ENCODE data around the gene HSPBAP1.

Gene HSPBAP1

GRCh38 chr3:122793568-122794416 is at the start of gene HSPBAP1:
Gene HSPBAP1, minus strand, starts transcription at chr3:122793831. Its CDS starts 151 bp downstream, at chr3:122793680.
- TF ChIP-seq CTCF (IDR thresholded peaks at IDR 0.05; ENCODE audit: low read depth, low read length) = no peak
- in situ Hi-C loops (cut with HindIII; ENCODE audit: low sequenced_read_pairs) = no loop called here
- DNase-seq (ENCODE audit: low read depth, low spot score) = peak; percentile 91
- peak within 1 kb of the TSS; percentile 76 for H3K4me3 ChIP-seq (ENCODE audit: low read depth, low read length)

- DNase-seq (ENCODE audit: low read depth, low spot score) = no peak
- no peak overlapping the region for H3K4me3 ChIP-seq (ENCODE audit: low read depth, low read length)
- no peak for TF ChIP-seq CTCF (IDR thresholded peaks at IDR 0.05; ENCODE audit: low read depth, low read length)
- in situ Hi-C loops (cut with HindIII; ENCODE audit: low sequenced_read_pairs) = no loop called here
Measured at GRCh38 chr3:122835590-122835989, 42.0 kb upstream of the HSPBAP1 start.

GRCh38 chr3:122828281-122828680 is 34.6 kb upstream of the HSPBAP1 start:
- no peak for TF ChIP-seq CTCF (IDR thresholded peaks at IDR 0.05; ENCODE audit: low read depth, low read length)
- DNase-seq (ENCODE audit: low read depth, low spot score) = no peak
- in situ Hi-C loops (cut with HindIII; ENCODE audit: low sequenced_read_pairs) = no loop called here

GRCh38 chr3:122826278-122826677 is 32.6 kb upstream of the HSPBAP1 start:
- no peak for DNase-seq (ENCODE audit: low read depth, low spot score)
- no peak overlapping the region for H3K4me3 ChIP-seq (ENCODE audit: low read depth, low read length)
- TF ChIP-seq CTCF (IDR thresholded peaks at IDR 0.05; ENCODE audit: low read depth, low read length) = no peak
- in situ Hi-C loops (cut with HindIII; ENCODE audit: low sequenced_read_pairs) = no loop called here

More at GRCh38 chr3:122828281-122828680, 34.6 kb upstream of the HSPBAP1 start:
- no peak overlapping the region for H3K4me3 ChIP-seq (ENCODE audit: low read depth, low read length)

- in situ Hi-C loops (cut with HindIII; ENCODE audit: low sequenced_read_pairs) = no loop called here
- no peak for DNase-seq (ENCODE audit: low read depth, low spot score)
- H3K4me3 ChIP-seq (ENCODE audit: low read depth, low read length) = no peak overlapping the region
- TF ChIP-seq CTCF (IDR thresholded peaks at IDR 0.05; ENCODE audit: low read depth, low read length) = no peak
Measured at GRCh38 chr3:122825460-122825859, 31.8 kb upstream of the HSPBAP1 start.

- no peak overlapping the region for H3K4me3 ChIP-seq (ENCODE audit: low read depth, low read length)
- in situ Hi-C loops (cut with HindIII; ENCODE audit: low sequenced_read_pairs) = no loop called here
- no peak for TF ChIP-seq CTCF (IDR thresholded peaks at IDR 0.05; ENCODE audit: low read depth, low read length)
- peak; percentile 12 for DNase-seq (ENCODE audit: low read depth, low spot score)
Measured at GRCh38 chr3:122824465-122825381, 31.1 kb upstream of the HSPBAP1 start.

Measured in astrocyte of the spinal cord (primary cell).